Suprapubic skin (tissue), 4 donors: ENCODE data around the gene PLA2G6.

Experiments used
- CTCF ChIP-seq, 2 donors: fragments of 200-600 bp in 1 of 2; fragments of 450-650 bp in 1 of 2; sonication (generic) in 1 of 2; IDR thresholded peaks; one replicate each; pipeline ENCODE4 v1.5.1; 2016 to 2019; ENCODE audit warnings: antibody characterized with exemption in 2 of 2, mild to moderate bottlenecking in 1 of 2, moderate library complexity in 1 of 2
- EP300 ChIP-seq: sonication (generic); formaldehyde crosslinking; IDR thresholded peaks from one replicate; pipeline ENCODE4 v1.6.1; 2017; ENCODE audit warnings: antibody characterized with exemption
- POLR2A ChIP-seq, 2 donors: fragments of 450-650 bp; IDR thresholded peaks; one replicate each; pipeline ENCODE4 v1.6.1; 2017; ENCODE audit warnings: antibody characterized with exemption in 2 of 2, mild to moderate bottlenecking in 2 of 2, moderate library complexity in 2 of 2
- POLR2AphosphoS5 ChIP-seq, 3 donors: sonication (generic); formaldehyde crosslinking; IDR thresholded peaks; one replicate each; pipeline ENCODE4 v1.6.1; 2017; ENCODE audit warnings: antibody characterized with exemption in 3 of 3

DNA sequence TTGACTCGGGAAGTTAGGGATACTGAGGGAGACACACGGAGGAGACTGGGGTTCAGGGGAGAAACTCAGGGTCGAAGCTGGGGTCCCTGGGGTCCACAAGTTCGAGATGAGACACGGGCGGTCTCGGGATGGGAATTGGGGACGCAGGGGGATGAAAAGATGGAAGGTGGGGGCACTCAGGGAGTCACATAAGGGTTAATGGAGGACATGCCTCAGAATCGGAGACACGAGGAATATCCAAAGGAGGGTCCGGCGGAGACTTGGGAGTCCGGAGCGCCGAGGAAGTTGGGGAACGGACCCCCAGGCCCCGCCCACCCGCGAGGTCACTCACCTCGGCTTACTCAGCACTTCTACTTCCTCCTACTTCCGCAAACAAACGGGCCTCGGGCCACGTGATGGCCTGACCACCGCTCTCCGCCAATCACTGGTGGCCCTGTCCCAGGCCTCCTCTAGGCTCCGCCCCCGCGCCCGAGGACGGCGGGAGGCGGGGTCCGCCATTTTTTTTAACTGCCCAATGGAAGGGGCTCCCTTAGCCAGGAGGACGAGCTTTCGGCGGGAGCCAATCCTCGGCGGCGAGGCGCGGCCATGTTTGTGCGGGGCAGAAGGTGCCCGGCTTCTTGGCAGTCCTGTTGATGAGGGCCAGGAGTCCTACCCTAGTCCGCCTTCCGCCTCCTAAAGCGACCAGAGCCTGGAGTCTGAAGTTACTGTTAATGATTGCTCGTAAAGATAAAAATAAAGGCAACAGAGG is at the start of gene PLA2G6:
- TF ChIP-seq CTCF (IDR thresholded peaks at IDR 0.05): no peak
- peak in 2 of 3 donors; percentile 11 to 94 for TF ChIP-seq POLR2AphosphoS5 (IDR thresholded peaks at IDR 0.05)
- TF ChIP-seq POLR2A (IDR thresholded peaks at IDR 0.05): peak in 1 of 2 donors; percentile 37
- no peak for TF ChIP-seq EP300
